H7 (cell line): Measurements from ENCODE around the gene CNTN4. TPM values are rescaled to one million over a fixed set of nuclear protein-coding genes. Genes with fewer than 3 reads are reported as not detected.

Experiments
- DNase-seq: peaks from one replicate; pipeline ENCODE4 v3.0.0; 2012
- H3K27me3 ChIP-seq: 2 replicates; pipeline ENCODE4 v1.6.0; 2011; ENCODE audit warnings: mild to moderate bottlenecking, low read length; ENCODE audit not compliant: control insufficient read depth, insufficient read depth
- H3K36me3 ChIP-seq: replicated peaks from 2 replicates; pipeline ENCODE4 v1.5.1; 2011; ENCODE audit warnings: low read length; ENCODE audit not compliant: control insufficient read depth, insufficient read depth
- H3K4me3 ChIP-seq: 2 replicates; pipeline ENCODE4 v1.5.1; 2011; ENCODE audit warnings: low read depth, mild to moderate bottlenecking, control low read depth, low read length, moderate library complexity; ENCODE audit not compliant: insufficient read depth
- total RNA-seq: library from RNA; depleted of rRNA; stranded (reverse); fragments of >200 nt; shearing (Covaris generic); gene quantifications from 2 replicates; pipeline ENCODE4 v1.2.3, GENCODE V29; 2014

Gene CNTN4
- total RNA-seq, 1 experiment from 2014 or later: 2.3 TPM

- H3K36me3 ChIP-seq: no peaks in the 10 kb centered on the region
- no peak for DNase-seq
- H3K4me3 ChIP-seq: no peak overlapping the region
- H3K27me3 ChIP-seq: no peaks in the 10 kb centered on the region
Measured at GRCh38 chr3:3105246-3105645, 1006.6 kb downstream of the CNTN4 start.

DNA sequence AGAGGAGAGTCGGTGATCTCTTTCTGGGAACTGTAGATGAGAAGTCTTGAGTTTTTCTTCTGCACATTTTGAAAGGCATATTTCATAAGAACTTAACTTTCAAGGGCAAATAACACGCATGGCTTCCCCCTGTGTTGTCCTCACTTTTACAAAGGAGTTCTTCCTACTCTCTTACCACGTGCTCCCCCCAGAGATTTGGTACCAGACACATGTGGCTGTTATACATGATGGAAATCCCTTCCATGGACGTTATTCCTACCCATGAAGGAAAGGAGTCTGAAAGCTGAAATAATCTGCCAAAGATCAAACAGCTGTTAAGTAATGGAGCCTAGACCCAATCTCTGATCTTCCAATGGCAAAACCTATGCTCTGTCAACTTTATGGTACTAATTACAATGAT is 1007.1 kb downstream of the CNTN4 start:
- no peak for DNase-seq
- no peaks in the 10 kb centered on the region for H3K36me3 ChIP-seq
- no peak overlapping the region for H3K4me3 ChIP-seq
- H3K27me3 ChIP-seq: no peaks in the 10 kb centered on the region

- DNase-seq: no peak
- no peaks in the 10 kb centered on the region for H3K36me3 ChIP-seq
- no peak overlapping the region for H3K4me3 ChIP-seq
- no peaks in the 10 kb centered on the region for H3K27me3 ChIP-seq
Measured at GRCh38 chr3:3107181-3107580, 1008.5 kb downstream of the CNTN4 start.
